HG02943 (cell line): ENCODE measurements around the gene BRD9.
"Not testable (repeated sequence)": the region's sequence is repeated elsewhere in the genome, so short reads cannot be mapped to it uniquely, and the experiment has no call there.

ENCODE experiments used
- ATAC-seq: cut with Tn5 transposase; IDR thresholded peaks from one replicate; pipeline ENCODE4 v1.9.1; 2021; ENCODE audit warnings: mild to moderate bottlenecking, low read depth, moderate library complexity; ENCODE audit not compliant: unreplicated experiment

The BRD9 gene

DNA sequence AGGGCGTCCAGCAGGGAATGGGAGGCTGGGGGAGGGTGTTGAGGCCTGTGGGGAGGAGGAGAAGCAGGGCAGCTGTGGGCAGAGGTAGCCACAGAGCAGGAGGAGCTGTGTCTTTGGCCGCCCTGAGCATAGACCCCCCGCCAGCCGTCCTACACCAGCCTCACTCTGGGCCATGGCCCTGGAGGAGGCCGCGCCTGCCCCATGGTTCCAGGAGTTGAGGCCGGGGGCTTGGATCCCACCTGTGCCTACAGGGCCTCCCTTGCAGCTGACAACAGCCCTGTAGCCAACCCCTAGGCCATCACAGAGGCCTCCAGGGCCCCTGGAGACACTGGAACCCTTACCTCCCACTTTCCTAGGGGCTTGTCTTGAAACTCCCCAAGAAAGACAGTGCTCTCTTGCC, 44.9 kb downstream of the BRD9 start:
- not testable (repeated sequence) for ATAC-seq

- ATAC-seq = not testable (repeated sequence)
Observed at GRCh38 chr5:847212-847611, 45.4 kb downstream of the BRD9 start.

DNA sequence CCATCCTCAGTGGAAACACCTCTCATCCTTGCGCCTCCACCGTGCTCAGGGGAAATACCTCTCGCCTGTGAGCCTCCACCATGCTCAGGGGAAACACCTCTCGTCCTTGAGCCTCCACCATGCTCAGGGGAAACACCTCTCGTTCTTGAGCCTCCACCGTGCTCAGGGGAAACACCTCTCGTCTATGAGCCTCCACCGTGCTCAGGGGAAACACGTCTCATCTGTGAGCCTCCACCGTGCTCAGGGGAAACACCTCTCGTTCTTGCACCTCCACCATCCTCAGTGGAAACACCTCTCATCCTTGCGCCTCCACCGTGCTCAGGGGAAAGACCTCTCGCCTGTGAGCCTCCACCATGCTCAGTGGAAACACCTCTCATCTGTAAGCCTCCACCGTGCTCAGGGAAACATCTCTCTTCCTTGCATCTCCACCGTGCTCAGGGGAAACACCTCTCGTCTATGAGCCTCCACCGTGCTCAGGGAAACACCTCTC, 46.0 kb downstream of the BRD9 start:
- not testable (repeated sequence) for ATAC-seq

DNA sequence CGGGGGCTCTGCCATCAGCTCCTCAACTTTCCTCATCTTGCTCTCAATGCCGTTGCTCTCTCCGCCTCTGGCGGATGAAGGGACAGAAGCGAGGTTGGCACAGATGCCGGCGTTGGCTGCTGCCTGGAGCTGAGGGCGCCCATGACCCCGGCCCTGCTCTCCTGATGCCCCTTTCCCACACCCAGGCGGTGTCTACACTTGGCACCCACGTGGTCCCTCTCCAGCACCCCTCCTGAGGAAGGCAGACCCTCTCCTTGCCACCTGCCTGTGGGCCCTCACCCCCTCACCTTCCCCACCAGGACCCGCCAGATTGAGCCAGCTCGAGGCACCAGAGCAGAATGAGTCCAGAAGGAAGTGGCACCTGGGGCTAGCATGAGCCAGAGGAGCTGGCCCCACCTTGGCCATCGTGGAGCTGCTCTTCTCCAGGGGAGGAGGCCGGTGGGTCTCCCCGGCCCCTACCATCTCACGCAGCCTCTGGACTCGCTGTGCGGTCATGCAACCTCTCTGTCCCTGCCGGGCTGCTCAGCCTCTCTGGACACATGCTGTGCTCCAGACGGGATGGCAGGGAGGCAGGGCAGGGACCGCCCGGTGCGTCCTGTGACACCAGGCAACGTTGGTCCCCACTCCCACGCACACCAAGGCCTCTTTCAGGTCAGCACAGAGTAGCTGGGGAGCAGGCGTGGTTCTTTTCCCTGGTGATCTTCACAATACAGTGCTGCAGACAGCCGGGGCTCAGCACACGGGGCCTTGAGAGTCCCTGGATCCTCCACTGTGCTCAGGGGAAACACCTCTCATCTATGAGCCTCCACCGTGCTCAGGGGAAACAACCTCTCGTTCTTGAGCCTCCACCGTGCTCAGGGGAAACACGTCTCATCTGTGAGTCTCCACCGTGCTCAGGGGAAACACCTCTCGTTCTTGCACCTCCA, 46.7 kb downstream of the BRD9 start:
- ATAC-seq = not testable (repeated sequence)

GRCh38 chr5:845031-845675, 47.4 kb downstream of the BRD9 start:
- not testable (repeated sequence) for ATAC-seq

GRCh38 chr5:844426-844825, 48.2 kb downstream of the BRD9 start:
- not testable (repeated sequence) for ATAC-seq

DNA sequence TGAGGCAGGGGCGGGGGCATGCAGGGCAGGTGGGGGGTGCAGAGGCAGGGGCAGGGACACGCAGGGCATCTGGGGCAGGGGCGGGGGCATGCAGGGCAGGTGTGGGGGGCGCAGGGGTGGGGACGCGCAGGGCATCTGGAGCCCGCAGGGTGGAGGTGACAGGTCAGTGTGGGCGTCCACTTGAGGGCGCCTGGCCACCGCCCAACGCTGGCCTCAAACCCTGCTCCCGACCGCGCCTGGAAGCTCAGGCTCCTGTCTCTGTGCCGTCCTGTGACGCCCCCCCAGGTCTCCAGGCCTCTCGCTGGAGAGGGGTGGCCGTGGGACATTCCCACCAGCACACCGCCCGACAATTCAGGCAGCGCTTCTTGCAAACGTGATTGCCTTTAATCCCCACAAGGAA, 48.7 kb downstream of the BRD9 start:
- not testable (repeated sequence) for ATAC-seq

DNA sequence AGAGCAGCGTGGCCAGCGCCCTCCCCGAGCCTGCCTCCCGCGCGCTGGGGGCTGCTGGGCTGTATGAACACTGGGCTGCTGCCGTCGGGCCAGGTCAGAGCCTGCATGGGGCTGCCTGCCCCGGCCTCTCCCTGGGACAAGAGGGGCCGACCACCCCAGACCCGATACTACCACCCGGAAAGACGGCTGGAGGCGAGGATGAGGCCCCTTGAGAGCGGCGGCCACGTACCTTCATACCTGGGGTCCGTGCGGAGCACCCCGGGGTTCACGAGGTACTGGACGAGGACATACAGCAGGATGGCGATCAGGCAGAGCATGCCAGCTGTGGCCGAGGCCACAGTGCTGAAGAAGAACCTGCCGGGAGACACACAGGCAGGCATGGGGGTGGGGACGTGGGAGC, 49.2 kb downstream of the BRD9 start:
- ATAC-seq = not testable (repeated sequence)

DNA sequence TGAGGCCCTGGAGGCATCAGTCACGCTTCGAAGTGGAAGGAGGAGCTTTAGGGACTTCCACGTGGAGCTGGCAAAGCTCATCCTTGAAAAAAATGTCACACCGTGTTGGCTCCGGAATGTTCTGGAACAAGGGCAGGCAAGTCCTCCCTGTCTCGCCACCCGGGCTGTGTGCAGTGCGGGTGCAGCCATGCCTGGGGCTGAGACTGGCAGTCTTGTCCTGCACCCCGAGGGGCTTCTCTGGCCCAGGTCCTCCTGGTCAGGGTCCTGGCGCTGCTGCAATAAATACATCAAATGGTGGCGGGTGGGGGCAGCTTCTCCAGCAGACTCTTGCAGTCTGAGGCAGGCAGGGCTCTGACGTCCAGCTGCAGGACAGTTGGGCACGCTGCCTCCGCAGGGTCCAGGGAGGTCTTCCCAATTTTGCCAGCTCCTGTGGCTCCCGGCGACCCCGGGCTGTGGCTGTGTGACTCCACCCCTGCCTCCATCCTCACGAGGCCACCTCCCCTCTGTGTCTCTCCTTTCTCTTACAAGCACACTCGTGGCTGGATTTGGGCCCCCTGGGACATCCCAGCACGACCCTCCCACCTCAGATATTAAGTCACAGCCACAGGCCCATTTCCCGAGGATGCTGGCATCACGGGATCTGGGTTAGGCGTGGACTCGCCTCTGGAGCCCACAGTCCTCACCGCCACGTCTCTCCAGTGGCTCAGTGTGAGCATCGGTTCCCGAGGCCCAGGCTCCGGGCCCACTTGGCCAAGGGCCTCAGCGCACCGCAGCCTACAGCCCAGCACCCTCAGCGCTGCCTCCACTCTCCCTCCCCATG, 50.0 kb downstream of the BRD9 start:
- not testable (repeated sequence) for ATAC-seq

- ATAC-seq = not testable (repeated sequence)
Observed at GRCh38 chr5:841531-842401, 50.8 kb downstream of the BRD9 start.

DNA sequence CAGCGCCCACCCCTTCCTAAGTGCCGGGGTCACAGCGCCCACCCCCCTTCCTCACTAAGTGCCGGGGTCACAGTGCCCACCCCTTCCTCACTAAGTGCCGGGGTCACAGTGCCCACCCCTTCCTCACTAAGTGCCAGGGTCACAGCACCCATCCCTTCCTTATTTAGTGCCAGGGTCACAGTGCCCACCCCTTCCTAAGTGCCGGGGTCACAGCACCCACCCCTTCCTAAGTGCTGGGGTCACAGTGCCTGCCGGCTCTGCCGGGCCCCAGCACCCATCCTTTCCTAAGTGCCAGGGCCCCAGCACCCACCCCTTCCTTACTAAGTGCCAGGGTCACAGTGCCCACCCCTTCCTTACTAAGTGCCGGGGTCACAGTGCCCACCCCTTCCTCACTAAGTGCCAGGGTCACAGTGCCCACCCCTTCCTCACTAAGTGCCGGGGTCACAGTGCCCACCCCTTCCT, 51.6 kb downstream of the BRD9 start:
- not testable (repeated sequence) for ATAC-seq

DNA sequence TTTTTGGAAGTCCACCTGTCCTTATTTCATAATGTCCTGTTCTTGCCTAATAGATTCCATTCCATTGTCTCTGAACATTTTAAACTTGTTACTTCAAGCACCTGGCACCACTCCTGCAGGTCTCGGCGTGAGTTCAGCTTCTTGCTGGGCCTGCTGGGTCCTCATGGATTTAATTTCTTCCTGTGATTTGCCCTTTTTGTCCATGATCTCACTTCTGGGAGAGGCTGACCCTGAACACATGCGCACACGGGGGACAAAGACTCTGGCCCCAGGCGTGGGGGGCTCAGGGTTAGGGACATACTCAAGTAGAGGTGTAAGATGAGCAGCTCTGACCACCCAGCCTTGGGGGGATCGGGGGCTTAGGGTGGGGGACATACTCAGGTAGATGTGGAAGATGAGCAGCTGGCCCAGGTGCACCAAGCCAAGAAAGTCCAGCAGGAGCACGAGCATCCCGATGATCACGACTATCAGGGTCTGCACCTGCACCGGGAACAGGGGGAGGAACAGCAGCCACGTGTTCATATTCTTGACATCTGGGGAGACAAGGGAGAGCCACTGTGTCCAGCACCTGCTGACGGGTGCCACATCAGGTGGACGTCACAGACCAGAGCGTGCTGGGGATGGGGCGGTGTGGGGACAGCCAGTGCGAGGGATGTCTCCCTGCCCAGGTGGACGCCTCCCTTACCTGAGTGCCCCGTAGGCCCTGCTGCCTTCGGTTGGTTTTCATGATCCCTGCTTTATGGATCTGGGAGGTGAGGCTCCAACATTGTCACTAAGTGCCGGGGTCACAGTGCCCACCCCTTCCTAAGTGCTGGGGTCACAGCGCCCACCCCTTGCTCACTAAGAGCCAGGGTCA, 52.3 kb downstream of the BRD9 start:
- not testable (repeated sequence) for ATAC-seq

GRCh38 chr5:838431-838851, 54.2 kb downstream of the BRD9 start:
- ATAC-seq = not testable (repeated sequence)

GRCh38 chr5:837621-838121, 54.9 kb downstream of the BRD9 start:
- ATAC-seq = not testable (repeated sequence)

DNA sequence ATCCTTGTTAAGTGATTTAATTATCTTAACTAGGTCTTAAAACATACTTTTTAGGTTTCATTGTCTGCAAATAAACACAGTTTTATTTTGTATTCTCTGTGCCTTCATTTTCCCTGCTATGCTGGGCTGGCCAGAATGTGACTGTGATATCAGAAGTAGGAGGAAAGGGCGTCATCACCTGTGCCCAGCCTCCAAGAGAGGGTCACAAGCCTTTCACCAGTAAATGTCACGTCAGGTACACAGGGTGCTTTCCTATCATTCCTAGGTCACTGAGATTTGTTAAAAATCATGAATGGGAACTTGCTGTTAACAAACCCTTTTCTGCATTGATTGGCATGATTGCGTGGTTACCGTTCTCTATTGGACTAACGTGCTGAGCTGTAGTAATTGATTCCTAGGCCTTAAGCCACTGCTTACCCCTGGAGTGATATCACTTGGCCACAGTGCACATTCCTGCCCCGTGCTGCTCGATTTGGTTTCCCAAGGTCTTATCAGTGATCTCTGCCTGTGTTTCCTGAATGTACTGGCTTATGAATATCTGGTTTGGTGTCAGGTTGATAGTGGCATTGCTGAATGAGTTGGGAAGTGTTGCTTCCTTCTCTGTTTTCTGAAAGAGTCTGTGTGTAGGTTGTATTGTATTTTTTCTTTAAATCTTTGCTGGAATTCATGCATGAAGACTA, 56.5 kb downstream of the BRD9 start:
- ATAC-seq = not testable (repeated sequence)

GRCh38 chr5:834013-834412, 58.6 kb downstream of the BRD9 start:
- ATAC-seq = not testable (repeated sequence)

DNA sequence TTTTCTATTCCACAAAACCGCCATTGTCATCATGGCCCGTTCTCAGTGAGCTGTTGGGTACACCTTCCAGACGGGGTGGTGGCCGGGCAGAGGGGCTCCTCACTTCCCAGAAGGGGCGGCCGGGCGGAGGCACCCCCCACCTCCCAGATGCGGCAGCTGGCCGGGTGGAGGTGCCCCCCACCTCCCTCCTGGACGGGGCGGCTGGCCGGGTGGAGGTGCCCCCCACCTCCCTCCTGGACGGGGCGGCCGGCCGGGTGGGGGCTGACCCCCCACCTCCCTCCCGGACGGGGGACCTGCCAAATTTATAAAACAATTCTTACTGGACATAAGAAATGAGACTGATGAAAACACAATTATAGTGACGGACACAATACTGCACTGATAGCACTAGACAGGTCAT, 64.4 kb downstream of the BRD9 start:
- not testable (repeated sequence) for ATAC-seq

DNA sequence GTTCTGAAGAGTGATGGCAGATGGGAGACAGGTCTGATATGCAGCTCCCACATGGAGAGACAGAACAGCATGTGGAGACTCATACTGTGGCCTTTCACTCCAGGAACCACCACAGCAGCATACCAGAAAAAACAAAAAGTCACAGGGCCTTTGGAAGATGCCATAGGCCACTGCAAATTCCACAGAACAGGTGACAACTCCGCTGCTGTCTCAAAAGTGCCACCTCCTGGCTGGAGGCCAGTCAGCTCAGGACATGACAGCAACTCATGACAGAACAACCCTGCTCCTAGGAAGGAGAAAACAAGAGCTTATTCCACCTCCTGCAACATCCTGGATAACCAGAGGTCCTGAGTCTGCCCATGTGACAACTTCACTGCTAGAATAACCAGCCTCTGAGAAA, 67.1 kb downstream of the BRD9 start:
- not testable (repeated sequence) for ATAC-seq
